IPS-15b (cell line): ENCODE data around the gene HTR2C.
A peak's percentile ranks its signal among the peaks of the same experiment; 100 is the strongest.
"Not testable (repeated sequence)": the region's sequence is repeated elsewhere in the genome, so short reads cannot be mapped to it uniquely, and the experiment has no call there.

Source experiments
- H3K27me3 ChIP-seq: one replicate; pipeline ENCODE4 v1.6.1; 2013; ENCODE audit warnings: low read length; ENCODE audit not compliant: control insufficient read depth, insufficient read depth
- H3K36me3 ChIP-seq: one replicate; pipeline ENCODE4 v1.6.1; 2013; ENCODE audit warnings: low read length; ENCODE audit not compliant: control insufficient read depth, insufficient read depth
- H3K4me1 ChIP-seq: one replicate; pipeline ENCODE4 v1.6.1; 2013; ENCODE audit warnings: mild to moderate bottlenecking, low read length; ENCODE audit not compliant: control insufficient read depth, insufficient read depth
- H3K4me3 ChIP-seq: one replicate; pipeline ENCODE4 v1.5.1; 2013; ENCODE audit warnings: low read depth, low read length
- H3K9ac ChIP-seq: one replicate; pipeline ENCODE4 v1.6.1; 2013; ENCODE audit warnings: low read depth, mild to moderate bottlenecking, low read length
- H3K9me3 ChIP-seq: one replicate; pipeline ENCODE4 v1.6.1; 2013; ENCODE audit warnings: mild to moderate bottlenecking, low read length; ENCODE audit not compliant: control insufficient read depth, insufficient read depth

HTR2C gene

GRCh38 chrX:114583646-114584374, at the start of gene HTR2C:
HTR2C (plus strand) TSS chrX:114584086; CDS start chrX:114726937, 142,851 bp downstream.
- peaks cover 13% of the 10 kb centered on the region for H3K4me1 ChIP-seq
- H3K27me3 ChIP-seq: peaks cover 47% of the 10 kb centered on the region
- peak within 1 kb of the TSS; percentile 52 for H3K4me3 ChIP-seq
- no peaks in the 10 kb centered on the region for H3K36me3 ChIP-seq
- peak within 1 kb of the TSS; percentile 70 for H3K9ac ChIP-seq
- H3K9me3 ChIP-seq: no peaks in the 10 kb centered on the region

GRCh38 chrX:114580336-114580735, 3.5 kb upstream of the HTR2C start:
- H3K27me3 ChIP-seq: peaks cover 50% of the 10 kb centered on the region
- no peak overlapping the region for H3K4me3 ChIP-seq
- H3K9me3 ChIP-seq: no peaks in the 10 kb centered on the region
- H3K36me3 ChIP-seq: no peaks in the 10 kb centered on the region
- H3K9ac ChIP-seq: no peak overlapping the region
- peaks cover 10% of the 10 kb centered on the region for H3K4me1 ChIP-seq

- peak overlapping the region; percentile 52 for H3K4me3 ChIP-seq
- peaks cover 50% of the 10 kb centered on the region for H3K27me3 ChIP-seq
- peaks cover 13% of the 10 kb centered on the region for H3K4me1 ChIP-seq
- no peak overlapping the region for H3K9ac ChIP-seq
- no peaks in the 10 kb centered on the region for H3K9me3 ChIP-seq
- H3K36me3 ChIP-seq: no peaks in the 10 kb centered on the region
These were observed 2.2 kb upstream of the HTR2C start for GRCh38 chrX:114581528-114582263.

GRCh38 chrX:114582264-114582632, 1.6 kb upstream of the HTR2C start:
- Histone ChIP-seq H3K27me3 (peaks cover 50% of the 10 kb centered on the region), H3K4me3 (peak overlapping the region; percentile 52), H3K9ac (no peak overlapping the region), H3K9me3 (no peaks in the 10 kb centered on the region), H3K36me3 (no peaks in the 10 kb centered on the region), H3K4me1 (peaks cover 13% of the 10 kb centered on the region)

- Histone ChIP-seq H3K36me3 (no peaks in the 10 kb centered on the region), H3K4me3 (peak overlapping the region; percentile 52), H3K27me3 (peaks cover 48% of the 10 kb centered on the region), H3K9ac (no peak overlapping the region), H3K9me3 (no peaks in the 10 kb centered on the region), H3K4me1 (peaks cover 13% of the 10 kb centered on the region)
These were observed 1.0 kb upstream of the HTR2C start for GRCh38 chrX:114582698-114583395.

GRCh38 chrX:114584375-114584943, 573 bp downstream of the HTR2C start:
- Histone ChIP-seq H3K27me3 (peaks cover 41% of the 10 kb centered on the region), H3K9ac (peak overlapping the region; percentile 70), H3K9me3 (no peaks in the 10 kb centered on the region), H3K36me3 (no peaks in the 10 kb centered on the region), H3K4me3 (peak overlapping the region; percentile 52), H3K4me1 (peaks cover 13% of the 10 kb centered on the region)

- Histone ChIP-seq H3K4me3 (peak overlapping the region; percentile 52), H3K4me1 (peaks cover 13% of the 10 kb centered on the region), H3K9ac (no peak overlapping the region), H3K36me3 (no peaks in the 10 kb centered on the region), H3K27me3 (peaks cover 34% of the 10 kb centered on the region), H3K9me3 (no peaks in the 10 kb centered on the region)
These were observed 1.3 kb downstream of the HTR2C start for GRCh38 chrX:114584983-114585842.

- H3K36me3 ChIP-seq: peaks cover 4% of the 10 kb centered on the region
- H3K27me3 ChIP-seq: no peaks in the 10 kb centered on the region
These were observed 7.2 kb downstream of the HTR2C start for GRCh38 chrX:114591121-114591520.

GRCh38 chrX:114599305-114599704, 15.4 kb downstream of the HTR2C start:
- H3K4me3 ChIP-seq: peak overlapping the region; percentile 60
- H3K36me3 ChIP-seq: peaks cover 29% of the 10 kb centered on the region
- H3K27me3 ChIP-seq: no peaks in the 10 kb centered on the region
- no peaks in the 10 kb centered on the region for H3K4me1 ChIP-seq
- peak overlapping the region; percentile 58 for H3K9ac ChIP-seq
- H3K9me3 ChIP-seq: no peaks in the 10 kb centered on the region

More at GRCh38 chrX:114591121-114591520, 7.2 kb downstream of the HTR2C start:
- H3K4me3 ChIP-seq: no peak overlapping the region
- no peaks in the 10 kb centered on the region for H3K9me3 ChIP-seq
- peaks cover 3% of the 10 kb centered on the region for H3K4me1 ChIP-seq
- H3K9ac ChIP-seq: no peak overlapping the region

- H3K4me3 ChIP-seq: peak overlapping the region; percentile 60
- peak overlapping the region; percentile 58 for H3K9ac ChIP-seq
These were observed 16.0 kb downstream of the HTR2C start for GRCh38 chrX:114599911-114600310.

GRCh38 chrX:114606619-114607018, 22.7 kb downstream of the HTR2C start:
- H3K4me3 ChIP-seq: peak overlapping the region; percentile 94
- H3K27me3 ChIP-seq: not testable (repeated sequence)

More at GRCh38 chrX:114599911-114600310, 16.0 kb downstream of the HTR2C start:
- Histone ChIP-seq H3K27me3 (no peaks in the 10 kb centered on the region), H3K36me3 (peaks cover 29% of the 10 kb centered on the region), H3K4me1 (no peaks in the 10 kb centered on the region), H3K9me3 (no peaks in the 10 kb centered on the region)

More at GRCh38 chrX:114606619-114607018, 22.7 kb downstream of the HTR2C start:
- not testable (repeated sequence) for H3K9me3 ChIP-seq, H3K4me1 ChIP-seq, H3K36me3 ChIP-seq
- peak overlapping the region; percentile 98 for H3K9ac ChIP-seq
